H1 (cell line): ENCODE results near the gene MGST3. TPM values are rescaled to one million over a fixed set of nuclear protein-coding genes. Genes with fewer than 3 reads are reported as not detected.

Source experiments
- CTCF ChIA-PET: fragments of 300-600 bp; sonication (Branson Sonifier 250); formaldehyde crosslinking; loops from one replicate; lab custom pipeline; 2021; ENCODE audit not compliant: partially characterized antibody; lab: Charles Lee
- POLR2A ChIA-PET: fragments of 300-600 bp; sonication (Branson Sonifier 250); formaldehyde crosslinking; loops from one replicate; lab custom pipeline; 2021; ENCODE audit warnings: inconsistent platforms; ENCODE audit not compliant: partially characterized antibody; lab: Charles Lee
- DNase-seq, 2 experiments: peaks; one replicate each; pipeline versions ENCODE4 v3.0.0 to v3.0.0-alpha.2; 2010 to 2022; ENCODE audit warnings: low spot score in 2 of 2, low read depth in 1 of 2, mixed read lengths in 1 of 2
- FAIRE-seq: peaks from 2 replicates; lab custom pipeline; 2011; peaks lifted over from hg19 to GRCh38; lab: Jason Lieb, UNC
- H2AFZ ChIP-seq: 2 replicates; pipeline ENCODE4 v1.8.1; 2012; ENCODE audit warnings: low read length, inconsistent platforms
- H2AK5ac ChIP-seq: 2 replicates; pipeline ENCODE4 v1.6.1; 2013; ENCODE audit warnings: low read depth, low read length
- H2BK120ac ChIP-seq: replicated peaks from 2 replicates; pipeline ENCODE3; 2013; ENCODE audit warnings: low read depth, low read length, inconsistent platforms
- H2BK12ac ChIP-seq: 2 replicates; pipeline ENCODE4 v1.6.1; 2013; ENCODE audit warnings: low read depth, low read length
- H2BK15ac ChIP-seq: 2 replicates; pipeline ENCODE4 v1.6.1; 2013; ENCODE audit warnings: low read length
- H2BK20ac ChIP-seq: 2 replicates; pipeline ENCODE4 v1.6.1; 2013; ENCODE audit warnings: low read length
- H2BK5ac ChIP-seq: 2 replicates; pipeline ENCODE4 v1.6.1; 2013; ENCODE audit warnings: low read depth, low read length
- H3K14ac ChIP-seq: 2 replicates; pipeline ENCODE4 v1.6.1; 2013; ENCODE audit warnings: inconsistent platforms; ENCODE audit not compliant: insufficient read length
- H3K18ac ChIP-seq: 2 replicates; pipeline ENCODE4 v1.6.1; 2013; ENCODE audit warnings: low read length; ENCODE audit errors: extremely low read depth
- H3K23ac ChIP-seq: 2 replicates; pipeline ENCODE4 v1.6.1; 2013; ENCODE audit warnings: inconsistent platforms; ENCODE audit not compliant: insufficient read length
- H3K23me2 ChIP-seq: 2 replicates; pipeline ENCODE4 v1.6.1; 2013; ENCODE audit warnings: low read depth, low read length
- H3K27ac ChIP-seq: 2 replicates; pipeline ENCODE4 v1.6.1; 2011; ENCODE audit warnings: low read depth, low read length, inconsistent platforms
- H3K27me3 ChIP-seq, 4 experiments: replicated peaks in 1 of 4; 1 replicate in 1 of 4; 2 replicates in 3 of 4; pipeline versions ENCODE4 v1.6.1 to v1.8.1; 2011 to 2013; ENCODE audit warnings: low read length in 3 of 4, mild to moderate bottlenecking in 3 of 4, inconsistent platforms in 2 of 4, mixed read lengths in 2 of 4, moderate library complexity in 1 of 4; ENCODE audit not compliant: control insufficient read depth in 3 of 4, insufficient read depth in 3 of 4; ENCODE audit errors: extremely low read depth in 1 of 4
- H3K36me3 ChIP-seq, 4 experiments: 2 replicates each; pipeline versions ENCODE4 v1.6.1 to v1.8.1; 2011 to 2013; ENCODE audit warnings: mild to moderate bottlenecking in 4 of 4, low read length in 3 of 4, moderate library complexity in 2 of 4, control low read depth in 1 of 4, inconsistent platforms in 1 of 4; ENCODE audit not compliant: insufficient read depth in 4 of 4, control insufficient read depth in 2 of 4
- H3K4ac ChIP-seq: replicated peaks from 2 replicates; pipeline ENCODE3; 2013; ENCODE audit warnings: low read length, low read depth, mixed read lengths, inconsistent platforms; ENCODE audit not compliant: insufficient read length
- H3K4me1 ChIP-seq, 4 experiments: replicated peaks in 1 of 4; 1 replicate in 1 of 4; 2 replicates in 3 of 4; pipeline versions ENCODE4 v1.6.1 to v1.8.1; 2011 to 2013; ENCODE audit warnings: low read length in 3 of 4, inconsistent platforms in 2 of 4, mixed read lengths in 1 of 4; ENCODE audit not compliant: insufficient read depth in 4 of 4, control insufficient read depth in 3 of 4
- H3K4me2 ChIP-seq, 2 experiments: 2 replicates each; pipeline versions ENCODE4 v1.6.1 to v1.8.1; 2011 to 2013; ENCODE audit warnings: low read depth in 2 of 2, low read length in 2 of 2, control low read depth in 1 of 2, inconsistent platforms in 1 of 2, mild to moderate bottlenecking in 1 of 2; ENCODE audit not compliant: insufficient read depth in 1 of 2
- H3K4me3 ChIP-seq, 4 experiments: fragments of 200-600, 300-600 bp in 1 of 4; sonication (generic), shearing (Covaris generic), sonication (Bioruptor Twin) in 1 of 4; 2 replicates each; pipeline versions ENCODE4 v1.5.1 to v1.8.1; 2011 to 2016; ENCODE audit warnings: low read length in 4 of 4, low read depth in 3 of 4, control low read depth in 2 of 4, inconsistent platforms in 2 of 4, mild to moderate bottlenecking in 2 of 4, mixed read lengths in 1 of 4, moderate library complexity in 1 of 4; ENCODE audit not compliant: insufficient read depth in 2 of 4; ENCODE audit errors: extremely low read depth in 1 of 4
- H3K56ac ChIP-seq: replicated peaks from 2 replicates; pipeline ENCODE3; 2013; ENCODE audit warnings: low read depth, mild to moderate bottlenecking, mixed read lengths, low read length, inconsistent platforms; ENCODE audit not compliant: insufficient read length
- H3K79me1 ChIP-seq: 2 replicates; pipeline ENCODE4 v1.6.1; 2013; ENCODE audit warnings: low read depth, low read length, control low read depth
- H3K79me2 ChIP-seq, 2 experiments: 2 replicates each; pipeline versions ENCODE4 v1.6.1 to v1.8.1; 2012 to 2013; ENCODE audit warnings: low read length in 2 of 2, mild to moderate bottlenecking in 2 of 2, inconsistent platforms in 1 of 2; ENCODE audit not compliant: insufficient read depth in 2 of 2, control insufficient read depth in 1 of 2
- H3K9ac ChIP-seq, 4 experiments: replicated peaks in 1 of 4; 1 replicate in 1 of 4; 2 replicates in 3 of 4; pipeline versions ENCODE4 v1.6.1 to v1.8.1; 2011 to 2013; ENCODE audit warnings: low read depth in 3 of 4, low read length in 3 of 4, control low read depth in 2 of 4, mild to moderate bottlenecking in 2 of 4, moderate library complexity in 2 of 4, inconsistent platforms in 1 of 4; ENCODE audit errors: extremely low read depth in 1 of 4
- H3K9me3 ChIP-seq, 2 experiments: 2 replicates each; pipeline versions ENCODE4 v1.6.1 to v1.8.1; 2012 to 2013; ENCODE audit warnings: mild to moderate bottlenecking in 2 of 2, moderate library complexity in 2 of 2, control low read depth in 1 of 2, inconsistent platforms in 1 of 2, low read depth in 1 of 2, low read length in 1 of 2, mixed read lengths in 1 of 2; ENCODE audit not compliant: insufficient read depth in 2 of 2
- H4K20me1 ChIP-seq, 2 experiments: replicated peaks in 1 of 2; 2 replicates each; pipeline versions ENCODE3 to v1.8.1; 2011 to 2013; ENCODE audit warnings: inconsistent platforms in 2 of 2, low read length in 2 of 2, mild to moderate bottlenecking in 1 of 2; ENCODE audit not compliant: insufficient read depth in 2 of 2, control insufficient read depth in 1 of 2
- H4K5ac ChIP-seq: 2 replicates; pipeline ENCODE4 v1.6.1; 2013; ENCODE audit warnings: low read length, low read depth, mixed read lengths, inconsistent platforms; ENCODE audit not compliant: insufficient read length
- H4K8ac ChIP-seq: 2 replicates; pipeline ENCODE4 v1.8.0; 2013; ENCODE audit warnings: mild to moderate bottlenecking, moderate library complexity, low read length, inconsistent platforms; ENCODE audit not compliant: insufficient read depth; ENCODE audit errors: extremely low read depth
- H4K91ac ChIP-seq: replicated peaks from 2 replicates; pipeline ENCODE3; 2013; ENCODE audit warnings: low read length, mixed read lengths, inconsistent platforms; ENCODE audit not compliant: insufficient read length
- WGBS, 2 experiments: shearing (Covaris generic) in 1 of 2; methylation state at CpG; one replicate each; pipeline versions ENCODE4 v1.1.6 to v1.1.7; 2013 to 2015; ENCODE audit warnings: low lambda C conversion rate in 2 of 2, mixed read lengths in 2 of 2, inconsistent platforms in 1 of 2, low coverage in 1 of 2, missing lambda C conversion rate in 1 of 2; ENCODE audit not compliant: insufficient replicate concordance in 2 of 2, insufficient coverage in 1 of 2, insufficient read length in 1 of 2; ENCODE audit errors: extremely low coverage in 1 of 2, missing lambda C conversion rate in 1 of 2; 5-methylcytosine and 5-hydroxymethylcytosine counted together
- polyA plus RNA-seq, 7 experiments: library from polyadenylated mRNA; depleted of rRNA in 3 of 7; stranded (reverse) in 5 of 7; unstranded in 2 of 7; fragments of >200 nt in 5 of 7; fragments of 200-250 nt in 2 of 7; gene quantifications; 1 replicate in 5 of 7; 2 replicates in 1 of 7; 4 replicates in 1 of 7; pipeline versions ENCODE4 v1.2.1 to v1.2.3, GENCODE V29; 2011 to 2013; ENCODE audit warnings: missing spikeins in 2 of 7, mixed read lengths in 2 of 7
- total RNA-seq: library from RNA; stranded (reverse); fragmentation: NEBNext Ultra II Directional; extraction: Animal tissue kit (Norgen Biotek cat#: 25700); gene quantifications from 2 replicates; pipeline ENCODE4 v1.2.1, GENCODE V29; 2021

MGST3 gene
- total and polyA plus RNA-seq, 2 of the 8 experiments (the other 6 are each of a cell fraction or from before 2014, with no cell fraction given): 124 to 257 TPM

- H3K4me2 ChIP-seq: no peak overlapping the region
- H3K36me3 ChIP-seq: no peaks in the 10 kb centered on the region
- no peak overlapping the region for H3K9ac ChIP-seq
- H3K23me2 ChIP-seq: peaks cover 2% of the 10 kb centered on the region
- no peaks in the 10 kb centered on the region for H3K79me2 ChIP-seq
- no peak overlapping the region for H4K5ac ChIP-seq
- H3K4me1 ChIP-seq: no peaks in the 10 kb centered on the region
- H3K79me1 ChIP-seq: no peaks in the 10 kb centered on the region
- FAIRE-seq (no peak), DNase-seq (no peak)
- H2BK20ac ChIP-seq: no peak overlapping the region
- no peak overlapping the region for H3K23ac ChIP-seq
- H3K4ac ChIP-seq: no peak overlapping the region
- no peak overlapping the region for H3K56ac ChIP-seq
- H2BK12ac ChIP-seq: no peak overlapping the region
- no peak overlapping the region for H2BK120ac ChIP-seq
- no peak overlapping the region for H3K14ac ChIP-seq
- POLR2A ChIA-PET: interaction anchor here (0.9 kb wide), 1 partner anchor 126 kb away, joined by 3 read pairs; no protein-coding TSS in a partner anchor
- no peaks in the 10 kb centered on the region for H3K27me3 ChIP-seq
- no peaks in the 10 kb centered on the region for H4K20me1 ChIP-seq
- H3K4me3 ChIP-seq: no peak overlapping the region
- H3K18ac ChIP-seq: no peak overlapping the region
- H3K27ac ChIP-seq: no peak overlapping the region
- no peak overlapping the region for H4K8ac ChIP-seq
- 97% methylated on average over 2 of the region's 2 CpGs; no CpG with 5 or more reads in 1 of the 2 experiments for WGBS, 2 experiments
- no peak overlapping the region for H2BK5ac ChIP-seq
- no peaks in the 10 kb centered on the region for H3K9me3 ChIP-seq
- no peak overlapping the region for H2AFZ ChIP-seq
- no peak overlapping the region for H2AK5ac ChIP-seq
- no peak overlapping the region for H4K91ac ChIP-seq
- no peak overlapping the region for H2BK15ac ChIP-seq
- CTCF ChIA-PET: interaction anchor here (0.6 to 1.1 kb wide), 2 partner anchors 111 to 198 kb away, joined by 3 read pairs; no protein-coding TSS in a partner anchor
These were observed 72.6 kb downstream of the MGST3 start for GRCh38 chr1:165703648-165704047.
